ENCODE data around the gene MTHFD1L. TPM values are rescaled to one million over a fixed set of nuclear protein-coding genes. Genes with fewer than 3 reads are reported as not detected.
A peak's percentile ranks its signal among the peaks of the same experiment; 100 is the strongest.

The MTHFD1L gene
- total and polyA plus RNA-seq, 3 experiments from 2014 or later = 5.8 to 108 (median 102) TPM

DNA sequence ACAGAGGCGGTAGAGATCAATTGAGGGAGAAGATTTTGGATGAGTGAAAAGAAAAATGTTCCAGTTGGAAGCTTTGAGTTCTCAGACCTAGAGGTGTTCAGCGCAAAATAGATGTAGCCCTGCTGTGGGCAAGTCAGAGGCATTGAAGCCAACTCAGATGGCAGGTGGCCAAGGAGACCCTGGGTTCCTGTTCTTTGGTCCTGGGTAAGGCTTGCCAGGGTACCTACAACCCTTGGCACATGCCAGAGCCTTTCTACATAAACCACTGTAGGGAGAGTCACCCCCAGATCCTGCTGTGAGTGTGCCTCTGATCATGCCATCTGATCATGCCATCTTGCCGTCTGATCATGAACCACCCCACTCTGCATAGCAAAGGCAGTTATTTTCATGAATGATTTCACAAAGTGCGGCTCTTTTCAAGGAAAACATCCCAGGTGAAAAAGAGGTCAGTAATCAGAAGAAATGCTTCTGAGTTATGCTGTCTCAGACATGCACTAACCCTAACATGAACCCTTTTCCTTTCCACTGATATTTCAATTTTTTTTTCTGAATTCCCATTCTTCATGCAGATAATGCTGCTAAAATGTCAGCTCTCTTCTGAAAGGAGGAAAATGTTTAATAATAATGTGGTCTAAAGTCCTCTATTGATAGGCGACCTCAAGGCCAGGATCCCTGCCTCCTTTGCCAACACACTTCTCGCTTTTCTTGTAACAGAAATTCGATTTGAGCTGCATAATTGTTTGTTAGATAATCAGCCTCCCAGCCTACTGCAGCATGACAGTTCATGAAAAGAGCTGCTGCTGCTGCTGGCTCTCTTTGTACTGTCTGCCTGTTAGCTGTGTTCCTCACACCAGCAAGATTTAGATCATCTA, 153.6 kb downstream of the MTHFD1L start:
- POLR2A ChIA-PET = no interaction called here
- H3K36me3 ChIP-seq (ENCODE audit: insufficient read depth, low read length) = no peaks in the 10 kb centered on the region
- no peak overlapping the region for H3K27ac ChIP-seq (ENCODE audit: low read depth, low read length)
- CTCF ChIA-PET = interaction anchor here (1.3 to 7.2 kb wide), 2 partner anchors 10 to 305 kb away, joined by 3 to 113 read pairs; no protein-coding TSS in a partner anchor
- Mint-ChIP-seq H3K36me3 (peaks cover 0 to 11% (median 5%) of the 10 kb centered on the region in 3 donors), H3K4me1 (peaks cover 4 to 14% (median 13%) of the 10 kb centered on the region in 3 donors), H3K27me3 (no peaks in the 10 kb centered on the region), H3K9me3 (no peaks in the 10 kb centered on the region), H3K4me3 (no peak overlapping the region), H3K27ac (no peak overlapping the region)
- DNase-seq = no peak
- H3K27me3 ChIP-seq (ENCODE audit: insufficient read depth, low read length, poor library complexity, severe bottlenecking) = no peaks in the 10 kb centered on the region
- H3K4me1 ChIP-seq (ENCODE audit: insufficient read depth, low read length) = no peaks in the 10 kb centered on the region
- no peaks in the 10 kb centered on the region for H3K9me3 ChIP-seq (ENCODE audit: low read length)
- H3K4me3 ChIP-seq (ENCODE audit: low read length) = no peak overlapping the region

- no peaks in the 10 kb centered on the region for H3K27me3 ChIP-seq (ENCODE audit: insufficient read depth, low read length, poor library complexity, severe bottlenecking)
- H3K4me1 Mint-ChIP-seq = no peaks in the 10 kb centered on the region
- CTCF ChIA-PET = no interaction called here
- H3K4me3 Mint-ChIP-seq = no peak overlapping the region
- H3K27me3 Mint-ChIP-seq = no peaks in the 10 kb centered on the region
- POLR2A ChIA-PET = no interaction called here
- DNase-seq = no peak
- H3K36me3 ChIP-seq (ENCODE audit: insufficient read depth, low read length) = no peaks in the 10 kb centered on the region
- peaks cover 0 to 9% (median 5%) of the 10 kb centered on the region in 3 donors for H3K36me3 Mint-ChIP-seq
- H3K4me3 ChIP-seq (ENCODE audit: low read length) = no peak overlapping the region
- H3K9me3 ChIP-seq (ENCODE audit: low read length) = no peaks in the 10 kb centered on the region
- no peaks in the 10 kb centered on the region for H3K9me3 Mint-ChIP-seq
- H3K4me1 ChIP-seq (ENCODE audit: insufficient read depth, low read length) = no peaks in the 10 kb centered on the region
- H3K27ac ChIP-seq (ENCODE audit: low read depth, low read length) = no peak overlapping the region
- peak overlapping the region in 1 of 8 donors; percentile 36 for H3K27ac Mint-ChIP-seq
Observed at GRCh38 chr6:151021896-151022295, 156.4 kb downstream of the MTHFD1L start.

- CTCF ChIA-PET = interaction anchor here (2.2 kb wide), 1 partner anchor 8 kb away, joined by 6 read pairs; no protein-coding TSS in a partner anchor
- Histone ChIP-seq H3K9me3 (ENCODE audit: low read length) (no peaks in the 10 kb centered on the region), H3K36me3 (ENCODE audit: insufficient read depth, low read length) (no peaks in the 10 kb centered on the region), H3K4me3 (ENCODE audit: low read length) (no peak overlapping the region), H3K4me1 (ENCODE audit: insufficient read depth, low read length) (no peaks in the 10 kb centered on the region), H3K27me3 (ENCODE audit: insufficient read depth, low read length, poor library complexity, severe bottlenecking) (no peaks in the 10 kb centered on the region), H3K27ac (ENCODE audit: low read depth, low read length) (no peak overlapping the region)
- H3K36me3 Mint-ChIP-seq = peaks cover 0 to 9% (median 2%) of the 10 kb centered on the region in 3 donors
- H3K27me3 Mint-ChIP-seq = no peaks in the 10 kb centered on the region
- H3K9me3 Mint-ChIP-seq = no peaks in the 10 kb centered on the region
- no peak overlapping the region for H3K4me3 Mint-ChIP-seq
- DNase-seq = no peak
- H3K4me1 Mint-ChIP-seq = no peaks in the 10 kb centered on the region
- POLR2A ChIA-PET = no interaction called here
- H3K27ac Mint-ChIP-seq = no peak overlapping the region
Observed at GRCh38 chr6:151022492-151022891, 157.0 kb downstream of the MTHFD1L start.

DNA sequence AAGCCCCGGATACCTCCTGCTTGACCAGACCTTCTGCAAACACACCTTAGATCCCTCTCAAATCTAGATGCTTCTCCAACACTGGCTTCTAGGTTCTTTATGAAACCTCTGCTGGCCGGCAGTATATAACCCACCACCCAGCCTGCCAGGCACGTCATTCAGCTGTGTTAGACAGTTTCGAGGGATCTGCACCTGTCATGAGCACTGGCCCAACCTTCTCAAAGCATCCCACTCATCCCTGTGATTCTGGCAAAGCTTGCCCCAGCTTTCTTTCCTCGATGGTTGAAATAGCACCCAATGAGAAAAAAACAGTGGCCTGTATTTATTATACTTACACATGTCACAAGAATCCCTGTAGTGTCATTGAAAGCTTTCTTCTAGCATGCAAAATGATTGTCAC, 157.8 kb downstream of the MTHFD1L start:
- no peak overlapping the region for H3K27ac ChIP-seq (ENCODE audit: low read depth, low read length)
- no peak overlapping the region for H3K4me3 ChIP-seq (ENCODE audit: low read length)
- Mint-ChIP-seq H3K4me1 (peaks cover 1 to 3% (median 2%) of the 10 kb centered on the region in 3 donors), H3K27ac (no peak overlapping the region), H3K36me3 (peaks cover 0 to 9% (median 2%) of the 10 kb centered on the region in 3 donors), H3K27me3 (no peaks in the 10 kb centered on the region), H3K9me3 (no peaks in the 10 kb centered on the region), H3K4me3 (no peak overlapping the region)
- CTCF ChIA-PET = interaction anchor here (1.9 to 2.2 kb wide), 2 partner anchors 9 to 301 kb away, joined by 6 read pairs; no protein-coding TSS in a partner anchor
- no peaks in the 10 kb centered on the region for H3K36me3 ChIP-seq (ENCODE audit: insufficient read depth, low read length)
- no peaks in the 10 kb centered on the region for H3K4me1 ChIP-seq (ENCODE audit: insufficient read depth, low read length)
- DNase-seq = no peak
- H3K27me3 ChIP-seq (ENCODE audit: insufficient read depth, low read length, poor library complexity, severe bottlenecking) = no peaks in the 10 kb centered on the region
- H3K9me3 ChIP-seq (ENCODE audit: low read length) = no peaks in the 10 kb centered on the region
- POLR2A ChIA-PET = no interaction called here

GRCh38 chr6:151024597-151024996, 159.1 kb downstream of the MTHFD1L start:
- Mint-ChIP-seq H3K27ac (no peak overlapping the region), H3K4me1 (peaks cover 4 to 6% (median 4%) of the 10 kb centered on the region in 3 donors)
- POLR2A ChIA-PET = no interaction called here

DNA sequence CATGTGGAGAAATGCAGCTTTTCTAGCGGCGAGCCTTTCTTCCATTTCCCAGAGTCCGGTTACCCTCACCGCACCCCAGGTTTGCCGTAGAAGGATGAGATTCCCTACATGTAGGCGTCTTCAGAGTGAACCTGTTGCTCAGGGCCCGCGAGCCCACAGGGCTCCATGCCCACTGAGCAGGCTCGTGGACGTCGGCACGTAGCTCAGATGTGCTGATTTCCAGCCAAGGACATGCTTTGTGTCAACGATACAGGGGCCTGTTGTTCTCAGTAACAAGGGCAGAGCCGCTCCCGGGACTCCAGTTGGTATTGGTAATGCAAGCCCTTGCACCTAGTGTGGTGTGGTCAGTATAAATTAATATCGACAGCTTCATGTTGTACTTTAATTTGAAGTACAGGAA, 159.6 kb downstream of the MTHFD1L start:
- POLR2A ChIA-PET = no interaction called here
- Mint-ChIP-seq H3K27me3 (no peaks in the 10 kb centered on the region), H3K4me3 (no peak overlapping the region), H3K27ac (no peak overlapping the region), H3K4me1 (peaks cover 4 to 6% (median 4%) of the 10 kb centered on the region in 3 donors), H3K9me3 (no peaks in the 10 kb centered on the region), H3K36me3 (peaks cover 0 to 11% (median 2%) of the 10 kb centered on the region in 3 donors)
- Histone ChIP-seq H3K4me3 (ENCODE audit: low read length) (no peak overlapping the region), H3K4me1 (ENCODE audit: insufficient read depth, low read length) (no peaks in the 10 kb centered on the region), H3K27me3 (ENCODE audit: insufficient read depth, low read length, poor library complexity, severe bottlenecking) (no peaks in the 10 kb centered on the region), H3K27ac (ENCODE audit: low read depth, low read length) (no peak overlapping the region), H3K36me3 (ENCODE audit: insufficient read depth, low read length) (no peaks in the 10 kb centered on the region), H3K9me3 (ENCODE audit: low read length) (no peaks in the 10 kb centered on the region)
- no peak for DNase-seq
- CTCF ChIA-PET = no interaction called here

More at GRCh38 chr6:151024597-151024996, 159.1 kb downstream of the MTHFD1L start:
- Histone ChIP-seq H3K9me3 (ENCODE audit: low read length) (no peaks in the 10 kb centered on the region), H3K4me3 (ENCODE audit: low read length) (no peak overlapping the region), H3K36me3 (ENCODE audit: insufficient read depth, low read length) (no peaks in the 10 kb centered on the region), H3K4me1 (ENCODE audit: insufficient read depth, low read length) (no peaks in the 10 kb centered on the region), H3K27me3 (ENCODE audit: insufficient read depth, low read length, poor library complexity, severe bottlenecking) (no peaks in the 10 kb centered on the region), H3K27ac (ENCODE audit: low read depth, low read length) (no peak overlapping the region)
- Mint-ChIP-seq H3K27me3 (no peaks in the 10 kb centered on the region), H3K9me3 (no peaks in the 10 kb centered on the region), H3K4me3 (no peak overlapping the region), H3K36me3 (peaks cover 0 to 9% (median 2%) of the 10 kb centered on the region in 3 donors)
- no peak for DNase-seq
- CTCF ChIA-PET = interaction anchor here (1.9 to 2.2 kb wide), 2 partner anchors 10 to 300 kb away, joined by 6 read pairs; no protein-coding TSS in a partner anchor

DNA sequence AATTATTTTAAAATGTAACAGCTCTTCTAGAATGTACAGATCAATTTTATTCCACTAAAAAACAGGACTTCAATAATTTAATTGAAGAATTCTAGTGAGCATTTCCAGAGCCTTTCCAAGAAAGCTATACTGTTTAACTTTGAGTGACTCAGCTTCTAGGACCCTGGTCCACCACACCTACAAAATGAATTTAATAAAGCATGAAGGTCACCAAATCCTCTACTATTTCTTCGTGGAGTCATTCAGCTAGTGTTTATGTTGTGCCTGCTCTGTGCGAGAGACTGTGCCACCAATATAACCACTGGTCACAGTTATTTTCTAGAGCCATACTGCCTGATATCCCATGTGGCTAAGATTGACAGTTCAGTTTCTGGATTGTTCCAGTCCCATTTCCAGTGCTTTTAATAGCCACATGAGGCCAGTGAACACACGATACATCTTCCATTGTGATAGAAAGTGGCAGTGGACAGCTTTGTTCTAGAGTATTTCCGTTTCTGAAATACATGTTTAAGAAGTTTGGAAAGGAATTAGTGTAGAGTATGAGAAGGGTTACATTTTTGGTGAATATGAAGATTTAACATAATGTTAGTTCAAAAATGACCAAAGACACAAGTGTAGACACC, 160.7 kb downstream of the MTHFD1L start:
- Mint-ChIP-seq H3K27me3 (no peaks in the 10 kb centered on the region), H3K27ac (no peak overlapping the region), H3K36me3 (peaks cover 0 to 9% (median 2%) of the 10 kb centered on the region in 3 donors), H3K9me3 (no peaks in the 10 kb centered on the region), H3K4me1 (peaks cover 4 to 6% (median 4%) of the 10 kb centered on the region in 3 donors), H3K4me3 (no peak overlapping the region)
- CTCF ChIA-PET = interaction anchor here (1.0 to 2.7 kb wide), 3 partner anchors 10 to 297 kb away, joined by 3 to 9 read pairs (median 3); no protein-coding TSS in a partner anchor
- Histone ChIP-seq H3K4me1 (ENCODE audit: insufficient read depth, low read length) (no peaks in the 10 kb centered on the region), H3K36me3 (ENCODE audit: insufficient read depth, low read length) (no peaks in the 10 kb centered on the region), H3K9me3 (ENCODE audit: low read length) (no peaks in the 10 kb centered on the region), H3K4me3 (ENCODE audit: low read length) (no peak overlapping the region), H3K27ac (ENCODE audit: low read depth, low read length) (no peak overlapping the region), H3K27me3 (ENCODE audit: insufficient read depth, low read length, poor library complexity, severe bottlenecking) (no peaks in the 10 kb centered on the region)
- no peak for DNase-seq
- POLR2A ChIA-PET = no interaction called here

GRCh38 chr6:151027295-151027747, 161.8 kb downstream of the MTHFD1L start:
- POLR2A ChIA-PET = no interaction called here
- CTCF ChIA-PET = interaction anchor here (1.3 to 2.7 kb wide), 2 partner anchors 13 to 296 kb away, joined by 4 to 9 read pairs; no protein-coding TSS in a partner anchor

More at GRCh38 chr6:151027295-151027747, 161.8 kb downstream of the MTHFD1L start:
- H3K4me1 ChIP-seq (ENCODE audit: insufficient read depth, low read length) = no peaks in the 10 kb centered on the region
- no peak overlapping the region for H3K4me3 ChIP-seq (ENCODE audit: low read length)
- Mint-ChIP-seq H3K4me1 (peaks cover 4 to 6% (median 4%) of the 10 kb centered on the region in 3 donors), H3K27ac (no peak overlapping the region), H3K27me3 (no peaks in the 10 kb centered on the region), H3K36me3 (peaks cover 0 to 9% (median 1%) of the 10 kb centered on the region in 3 donors), H3K9me3 (no peaks in the 10 kb centered on the region), H3K4me3 (no peak overlapping the region)
- no peak overlapping the region for H3K27ac ChIP-seq (ENCODE audit: low read depth, low read length)
- no peaks in the 10 kb centered on the region for H3K36me3 ChIP-seq (ENCODE audit: insufficient read depth, low read length)
- DNase-seq = no peak
- no peaks in the 10 kb centered on the region for H3K27me3 ChIP-seq (ENCODE audit: insufficient read depth, low read length, poor library complexity, severe bottlenecking)
- H3K9me3 ChIP-seq (ENCODE audit: low read length) = no peaks in the 10 kb centered on the region

All from CD8-positive, alpha-beta memory T cell (primary cell).